ENCODE results near the gene DENND4A.
"Not testable (repeated sequence)": the region's sequence is repeated elsewhere in the genome, so short reads cannot be mapped to it uniquely, and the experiment has no call there.

DENND4A gene

GRCh38 chr15:65787260-65787659 lies 4.8 kb downstream of the DENND4A start:
- DNase-seq: no peak

- DNase-seq: no peak
Measured at GRCh38 chr15:65785151-65785550, 6.9 kb downstream of the DENND4A start.

- DNase-seq: no peak
Measured at GRCh38 chr15:65783872-65784271, 8.2 kb downstream of the DENND4A start.

- no peak for DNase-seq
Measured at GRCh38 chr15:65782096-65782495, 10.0 kb downstream of the DENND4A start.

- not testable (repeated sequence) for DNase-seq
Measured at GRCh38 chr15:65778701-65779100, 13.4 kb downstream of the DENND4A start.

- no peak for DNase-seq
Measured at GRCh38 chr15:65778269-65778668, 13.8 kb downstream of the DENND4A start.

GRCh38 chr15:65777843-65778242 lies 14.2 kb downstream of the DENND4A start:
- DNase-seq: no peak

GRCh38 chr15:65777053-65777452 lies 15.0 kb downstream of the DENND4A start:
- DNase-seq: no peak

GRCh38 chr15:65773386-65774111 lies 18.5 kb downstream of the DENND4A start:
- DNase-seq: no peak

GRCh38 chr15:65772930-65773329 lies 19.2 kb downstream of the DENND4A start:
- no peak for DNase-seq

GRCh38 chr15:65771870-65772269 lies 20.2 kb downstream of the DENND4A start:
- DNase-seq: no peak

GRCh38 chr15:65769482-65769881 lies 22.6 kb downstream of the DENND4A start:
- no peak for DNase-seq

GRCh38 chr15:65767895-65768294 lies 24.2 kb downstream of the DENND4A start:
- DNase-seq: no peak

- DNase-seq: no peak
Measured at GRCh38 chr15:65767264-65767595, 24.9 kb downstream of the DENND4A start.

- DNase-seq: no peak
Measured at GRCh38 chr15:65766422-65767263, 25.4 kb downstream of the DENND4A start.

- no peak for DNase-seq
Measured at GRCh38 chr15:65765106-65765505, 27.0 kb downstream of the DENND4A start.

- DNase-seq: no peak
Measured at GRCh38 chr15:65762914-65763787, 28.9 kb downstream of the DENND4A start.

GRCh38 chr15:65762399-65762798 lies 29.7 kb downstream of the DENND4A start:
- no peak for DNase-seq

GRCh38 chr15:65761210-65761926 lies 30.7 kb downstream of the DENND4A start:
- DNase-seq: no peak

GRCh38 chr15:65759441-65759840 lies 32.7 kb downstream of the DENND4A start:
- no peak for DNase-seq

GRCh38 chr15:65758242-65758641 lies 33.9 kb downstream of the DENND4A start:
- no peak for DNase-seq

- no peak for DNase-seq
Measured at GRCh38 chr15:65757256-65757655, 34.8 kb downstream of the DENND4A start.

Data from NCI-H748 treated with DMSO at 0.1 percent for 48 hours (cell line).